CD4-positive, alpha-beta memory T cell (primary cell): ENCODE results near the gene RETN. TPM values are rescaled to one million over a fixed set of nuclear protein-coding genes. Genes with fewer than 3 reads are reported as not detected.
"Not testable (repeated sequence)": the region's sequence is repeated elsewhere in the genome, so short reads cannot be mapped to it uniquely, and the experiment has no call there.

Experiments
- CTCF ChIA-PET: fragments of 350-600 bp; sonication (Branson Sonifier 250); formaldehyde crosslinking; loops from one replicate; lab custom pipeline; 2021; ENCODE audit warnings: inconsistent platforms; ENCODE audit not compliant: partially characterized antibody; lab: Charles Lee
- POLR2A ChIA-PET: fragments of 350-600 bp; sonication (Branson Sonifier 250); formaldehyde crosslinking; loops from one replicate; lab custom pipeline; 2021; ENCODE audit not compliant: partially characterized antibody; lab: Charles Lee
- DNase-seq, 5 donors: peaks; one replicate each; pipeline versions ENCODE4 v3.0.0 to v3.0.0-alpha.2; 2020 to 2022; ENCODE audit warnings: mixed read lengths in 1 of 5
- H3K27ac ChIP-seq: one replicate; pipeline ENCODE4 v1.7.0; 2013; ENCODE audit warnings: low read depth, low read length
- H3K27me3 ChIP-seq: 2 replicates; pipeline ENCODE4 v1.7.0; 2013; ENCODE audit warnings: mild to moderate bottlenecking, low read length, moderate library complexity; ENCODE audit not compliant: insufficient read depth
- H3K36me3 ChIP-seq: 2 replicates; pipeline ENCODE4 v1.7.0; 2013; ENCODE audit warnings: mild to moderate bottlenecking, low read length, moderate library complexity; ENCODE audit not compliant: insufficient read depth
- H3K4me1 ChIP-seq: 2 replicates; pipeline ENCODE4 v1.7.0; 2013; ENCODE audit warnings: mild to moderate bottlenecking, low read length, moderate library complexity; ENCODE audit not compliant: insufficient read depth
- H3K4me3 ChIP-seq, 2 donors: one replicate each; pipeline ENCODE4 v1.7.0; 2013; ENCODE audit warnings: low read length in 2 of 2, mild to moderate bottlenecking in 1 of 2
- H3K9me3 ChIP-seq, 2 donors: one replicate each; pipeline ENCODE4 v1.7.0; 2013; ENCODE audit warnings: low read length in 2 of 2, control low read depth in 1 of 2; ENCODE audit not compliant: control insufficient read depth in 1 of 2
- H3K27ac Mint-ChIP-seq, 7 donors: one replicate each; pipeline ENCODE4 v1.8.0; 2020 to 2021; ENCODE audit warnings: mixed read lengths in 7 of 7, mild to moderate bottlenecking in 6 of 7, inconsistent platforms in 3 of 7, moderate library complexity in 3 of 7
- H3K27me3 Mint-ChIP-seq, 2 donors: one replicate each; pipeline ENCODE4 v1.8.0; 2020 to 2021; ENCODE audit warnings: mixed read lengths in 2 of 2
- H3K36me3 Mint-ChIP-seq, 2 donors: one replicate each; pipeline ENCODE4 v1.8.0; 2020 to 2021; ENCODE audit warnings: mixed read lengths in 2 of 2, inconsistent platforms in 1 of 2, mild to moderate bottlenecking in 1 of 2
- H3K4me1 Mint-ChIP-seq, 4 donors: one replicate each; pipeline ENCODE4 v1.8.0; 2020 to 2021; ENCODE audit warnings: mixed read lengths in 4 of 4, mild to moderate bottlenecking in 1 of 4
- H3K4me3 Mint-ChIP-seq, 8 donors: one replicate each; pipeline ENCODE4 v1.8.0; 2020 to 2021; ENCODE audit warnings: mixed read lengths in 8 of 8, mild to moderate bottlenecking in 7 of 8, moderate library complexity in 6 of 8, inconsistent platforms in 3 of 8
- H3K9me3 Mint-ChIP-seq, 8 donors: one replicate each; pipeline ENCODE4 v1.8.0; 2020 to 2021; ENCODE audit warnings: mixed read lengths in 8 of 8, mild to moderate bottlenecking in 5 of 8, inconsistent platforms in 3 of 8, moderate library complexity in 1 of 8
- intact Hi-C: fragments of 100-400 bp; cut with micrococcal nuclease; formaldehyde crosslinking; loops from one replicate; pipeline ENCODE4 v1.15.1; 2023
- polyA plus RNA-seq, 2 donors: library from polyadenylated mRNA; unstranded; fragments of 300-500 nt; fragmentation: Illumina TruSeq; gene quantifications; one replicate each; pipeline ENCODE4 v1.2.3, GENCODE V29; 2021
- total RNA-seq, 2 experiments: library from RNA; stranded (reverse); gene quantifications; one replicate each; pipeline ENCODE4 v1.2.3, GENCODE V29; 2021

RETN gene
- total and polyA plus RNA-seq, 4 experiments from 2014 or later, result 0.48 to 0.94 TPM; not detected in 2

GRCh38 chr19:7642295-7643030, 26.4 kb upstream of the RETN start:
- H3K9me3 ChIP-seq, result no peaks in the 10 kb centered on the region
- intact Hi-C loops, result no loop called here
- peaks cover 25% of the 10 kb centered on the region for H3K36me3 ChIP-seq
- no peak overlapping the region for H3K27ac ChIP-seq
- H3K36me3 Mint-ChIP-seq, result peaks cover 11 to 15% of the 10 kb centered on the region in 2 donors
- peak overlapping the region in 1 of 7 donors; percentile 48 for H3K27ac Mint-ChIP-seq
- no peak overlapping the region for H3K4me3 ChIP-seq
- no peaks in the 10 kb centered on the region for H3K27me3 Mint-ChIP-seq
- no peaks in the 10 kb centered on the region for H3K27me3 ChIP-seq
- peaks cover 13 to 25% (median 19%) of the 10 kb centered on the region in 4 donors for H3K4me1 Mint-ChIP-seq
- H3K9me3 Mint-ChIP-seq, result no peaks in the 10 kb centered on the region
- POLR2A ChIA-PET, result interaction anchor here (1.2 kb wide), 1 partner anchor 9 kb away, joined by 3 read pairs; the partner anchor contains the start of gene PCP2
- DNase-seq, result no peak
- CTCF ChIA-PET, result interaction anchor here (1.4 to 2.0 kb wide), 2 partner anchors 9 to 74 kb away, joined by 3 to 6 read pairs; no protein-coding TSS in a partner anchor
- peaks cover 25% of the 10 kb centered on the region for H3K4me1 ChIP-seq
- no peak overlapping the region for H3K4me3 Mint-ChIP-seq

GRCh38 chr19:7643031-7643415, 25.8 kb upstream of the RETN start:
- no peak for DNase-seq
- Histone ChIP-seq H3K27me3 (no peaks in the 10 kb centered on the region), H3K27ac (no peak overlapping the region), H3K36me3 (peaks cover 25% of the 10 kb centered on the region), H3K4me3 (no peak overlapping the region), H3K9me3 (no peaks in the 10 kb centered on the region), H3K4me1 (peaks cover 20% of the 10 kb centered on the region)
- peaks cover 13 to 19% (median 17%) of the 10 kb centered on the region in 4 donors for H3K4me1 Mint-ChIP-seq
- peaks cover 15 to 17% of the 10 kb centered on the region in 2 donors for H3K36me3 Mint-ChIP-seq
- no peaks in the 10 kb centered on the region for H3K27me3 Mint-ChIP-seq
- CTCF ChIA-PET, result interaction anchor here (1.4 to 2.0 kb wide), 2 partner anchors 9 to 75 kb away, joined by 3 to 6 read pairs; no protein-coding TSS in a partner anchor
- POLR2A ChIA-PET, result no interaction called here
- H3K4me3 Mint-ChIP-seq, result no peak overlapping the region
- intact Hi-C loops, result no loop called here
- peak overlapping the region in 1 of 7 donors; percentile 31 for H3K27ac Mint-ChIP-seq
- no peaks in the 10 kb centered on the region for H3K9me3 Mint-ChIP-seq

GRCh38 chr19:7643629-7644549, 25.0 kb upstream of the RETN start:
- peaks cover 10 to 15% (median 13%) of the 10 kb centered on the region in 4 donors for H3K4me1 Mint-ChIP-seq
- H3K27me3 Mint-ChIP-seq, H3K4me3 Mint-ChIP-seq, H3K9me3 Mint-ChIP-seq, H3K27ac ChIP-seq, H3K27me3 ChIP-seq, H3K4me3 ChIP-seq, intact Hi-C loops, CTCF ChIA-PET, H3K9me3 ChIP-seq: not testable (repeated sequence)
- peak overlapping the region in 1 of 7 donors; percentile 56 for H3K27ac Mint-ChIP-seq
- POLR2A ChIA-PET, result interaction anchor here (1.3 to 1.5 kb wide), 3 partner anchors 9 to 14 kb away, joined by 3 to 4 read pairs (median 4); partner anchors contain the start of genes PET100 and XAB2
- peaks cover 15 to 17% of the 10 kb centered on the region in 2 donors for H3K36me3 Mint-ChIP-seq
- Histone ChIP-seq H3K4me1 (peaks cover 11% of the 10 kb centered on the region), H3K36me3 (peaks cover 25% of the 10 kb centered on the region)
- peak in 2 of 5 donors; percentile 23 to 42 for DNase-seq

GRCh38 chr19:7644550-7644877, 24.3 kb upstream of the RETN start:
- Histone ChIP-seq H3K36me3 (peaks cover 25% of the 10 kb centered on the region), H3K27me3 (no peaks in the 10 kb centered on the region), H3K4me1 (peaks cover 5% of the 10 kb centered on the region), H3K27ac (no peak overlapping the region), H3K4me3 (no peak overlapping the region), H3K9me3 (no peaks in the 10 kb centered on the region)
- Mint-ChIP-seq H3K4me3 (no peak overlapping the region), H3K27me3 (no peaks in the 10 kb centered on the region), H3K4me1 (peaks cover 6 to 12% (median 8%) of the 10 kb centered on the region in 4 donors), H3K27ac (no peak overlapping the region), H3K36me3 (peaks cover 14 to 16% of the 10 kb centered on the region in 2 donors), H3K9me3 (no peaks in the 10 kb centered on the region)
- DNase-seq, result no peak
- CTCF ChIA-PET, result no interaction called here
- intact Hi-C loops, result no loop called here
- POLR2A ChIA-PET, result interaction anchor here (1.3 to 1.5 kb wide), 3 partner anchors 9 to 15 kb away, joined by 3 to 4 read pairs (median 4); partner anchors contain the start of genes PET100 and XAB2

GRCh38 chr19:7645163-7645562, 23.7 kb upstream of the RETN start:
- peaks cover 0 to 5% (median 2%) of the 10 kb centered on the region in 4 donors for H3K4me1 Mint-ChIP-seq
- no peaks in the 10 kb centered on the region for H3K4me1 ChIP-seq
- no peak overlapping the region for H3K4me3 Mint-ChIP-seq
- no peaks in the 10 kb centered on the region for H3K27me3 ChIP-seq
- H3K36me3 Mint-ChIP-seq, result peaks cover 8 to 10% of the 10 kb centered on the region in 2 donors
- no peak overlapping the region for H3K4me3 ChIP-seq
- ChIA-PET CTCF (no interaction called here), POLR2A (interaction anchor here (1.3 to 1.5 kb wide), 3 partner anchors 8 to 16 kb away, joined by 3 to 4 read pairs (median 4); partner anchors contain the start of genes PET100 and XAB2)
- intact Hi-C loops, result no loop called here
- no peaks in the 10 kb centered on the region for H3K9me3 ChIP-seq
- H3K27me3 Mint-ChIP-seq, result no peaks in the 10 kb centered on the region
- H3K27ac ChIP-seq, result no peak overlapping the region
- H3K9me3 Mint-ChIP-seq, result no peaks in the 10 kb centered on the region
- DNase-seq, result no peak
- H3K36me3 ChIP-seq, result peaks cover 25% of the 10 kb centered on the region
- no peak overlapping the region for H3K27ac Mint-ChIP-seq

- no peak overlapping the region for H3K4me3 ChIP-seq
- H3K36me3 Mint-ChIP-seq, result peaks cover 8 to 10% of the 10 kb centered on the region in 2 donors
- H3K4me1 ChIP-seq, result no peaks in the 10 kb centered on the region
- H3K4me1 Mint-ChIP-seq, result peaks cover 0 to 2% (median 0%) of the 10 kb centered on the region in 4 donors
- H3K9me3 Mint-ChIP-seq, result no peaks in the 10 kb centered on the region
- peaks cover 19% of the 10 kb centered on the region for H3K36me3 ChIP-seq
- no peaks in the 10 kb centered on the region for H3K27me3 ChIP-seq
- H3K27ac Mint-ChIP-seq, result no peak overlapping the region
- no peak overlapping the region for H3K27ac ChIP-seq
- no peak overlapping the region for H3K4me3 Mint-ChIP-seq
- H3K27me3 Mint-ChIP-seq, result no peaks in the 10 kb centered on the region
- ChIA-PET CTCF (no interaction called here), POLR2A (interaction anchor here (1.5 kb wide), 1 partner anchor 12 kb away, joined by 4 read pairs; no protein-coding TSS in a partner anchor)
- DNase-seq, result no peak
- intact Hi-C loops, result no loop called here
- H3K9me3 ChIP-seq, result no peaks in the 10 kb centered on the region
These were observed 23.0 kb upstream of the RETN start for GRCh38 chr19:7645656-7646425.
